Endothelial cell of umbilical vein (primary cell): ENCODE results near the gene CASP7. TPM values are rescaled to one million over a fixed set of nuclear protein-coding genes. Genes with fewer than 3 reads are reported as not detected.

Source experiments
- BruUV-seq: library from RNA; stranded (reverse); fragments of 400-500 nt; replicated peaks from 2 replicates; lab custom pipeline; 2021; lab: Mats Ljungman, UMichigan
- CTCF ChIA-PET: fragments of 300-600, 350-600 bp; sonication (Branson Sonifier 250); formaldehyde crosslinking; loops from one replicate; lab custom pipeline; 2021; ENCODE audit warnings: antibody characterized with exemption, inconsistent platforms; lab: Charles Lee
- POLR2A ChIA-PET: fragments of 300-600, 350-600 bp; sonication (Branson Sonifier 250); formaldehyde crosslinking; loops from one replicate; lab custom pipeline; 2021; ENCODE audit warnings: antibody characterized with exemption, inconsistent platforms; lab: Charles Lee
- DNase-seq: peaks from one replicate; pipeline ENCODE4 v3.0.0-alpha.2; 2011; ENCODE audit warnings: low read depth, low spot score
- FAIRE-seq: peaks from 2 replicates; lab custom pipeline; 2011; peaks lifted over from hg19 to GRCh38; lab: Jason Lieb, UNC
- H2AFZ ChIP-seq: 2 replicates; pipeline ENCODE4 v1.6.0; 2012; ENCODE audit warnings: low read depth, low read length, control low read depth, inconsistent platforms
- H3K27ac ChIP-seq: 2 replicates; pipeline ENCODE4 v1.5.1; 2011; ENCODE audit warnings: low read depth, mild to moderate bottlenecking, control low read depth, low read length, moderate library complexity; ENCODE audit not compliant: insufficient read depth
- H3K27me3 ChIP-seq, 2 experiments: 2 replicates each; pipeline versions ENCODE4 v1.6.0 to v1.6.1; 2011; ENCODE audit warnings: low read length in 2 of 2, mixed read lengths in 1 of 2; ENCODE audit not compliant: control insufficient read depth in 2 of 2, insufficient read depth in 2 of 2
- H3K36me3 ChIP-seq, 2 experiments: 2 replicates in 1 of 2; 3 replicates in 1 of 2; pipeline ENCODE4 v1.5.1; 2011; ENCODE audit warnings: low read length in 2 of 2, mild to moderate bottlenecking in 1 of 2, moderate library complexity in 1 of 2; ENCODE audit not compliant: control insufficient read depth in 2 of 2, insufficient read depth in 2 of 2; ENCODE audit errors: extremely low read depth in 1 of 2
- H3K4me1 ChIP-seq: 3 replicates; pipeline ENCODE4 v1.5.1; 2011; ENCODE audit warnings: mild to moderate bottlenecking, low read length; ENCODE audit not compliant: control insufficient read depth, insufficient read depth; ENCODE audit errors: extremely low read depth
- H3K4me2 ChIP-seq: 2 replicates; pipeline ENCODE4 v1.6.1; 2011; ENCODE audit warnings: low read length, control low read depth, mixed read lengths; ENCODE audit not compliant: insufficient read depth
- H3K4me3 ChIP-seq, 3 experiments: fragments of 200-600 bp in 1 of 3; sonication (generic), shearing (Covaris generic) in 1 of 3; replicated peaks in 1 of 3; 2 replicates each; pipeline ENCODE4 v1.5.1; 2011 to 2016; ENCODE audit warnings: control low read depth in 3 of 3, low read length in 3 of 3, mild to moderate bottlenecking in 2 of 3, inconsistent platforms in 1 of 3, low read depth in 1 of 3, moderate library complexity in 1 of 3; ENCODE audit not compliant: insufficient read depth in 1 of 3
- H3K79me2 ChIP-seq: 2 replicates; pipeline ENCODE4 v1.6.0; 2012; ENCODE audit warnings: low read length, inconsistent platforms; ENCODE audit not compliant: control insufficient read depth, insufficient read depth
- H3K9ac ChIP-seq: replicated peaks from 2 replicates; pipeline ENCODE3; 2011; ENCODE audit warnings: low read length, control low read depth; ENCODE audit not compliant: insufficient read depth; ENCODE audit errors: extremely low read depth
- H3K9me1 ChIP-seq: replicated peaks from 3 replicates; pipeline ENCODE4 v1.6.0; 2011; ENCODE audit warnings: mild to moderate bottlenecking, low read length; ENCODE audit not compliant: control insufficient read depth, insufficient read depth; ENCODE audit errors: extremely low read depth
- H3K9me3 ChIP-seq: replicated peaks from 2 replicates; pipeline ENCODE4 v1.5.1; 2012; ENCODE audit warnings: low read length, inconsistent platforms; ENCODE audit not compliant: control insufficient read depth, insufficient read depth
- H4K20me1 ChIP-seq: replicated peaks from 2 replicates; pipeline ENCODE3; 2011; ENCODE audit warnings: mild to moderate bottlenecking, low read length; ENCODE audit not compliant: control insufficient read depth, insufficient read depth; ENCODE audit errors: extremely low read depth
- CTCF ChIP-seq, 2 donors: IDR thresholded peaks; 1 replicate in 1 of 2; 2 replicates in 1 of 2; pipeline ENCODE4 v1.5.1; 2011; ENCODE audit warnings: low read length in 2 of 2, mild to moderate bottlenecking in 2 of 2, moderate library complexity in 2 of 2, control low read depth in 1 of 2, inconsistent platforms in 1 of 2, low read depth in 1 of 2; ENCODE audit not compliant: insufficient read depth in 1 of 2; ENCODE audit errors: extremely low read depth in 1 of 2
- EZH2 ChIP-seq: IDR thresholded peaks from 2 replicates; pipeline ENCODE4 v1.6.1; 2012; ENCODE audit warnings: borderline replicate concordance, low read depth, mild to moderate bottlenecking, moderate library complexity, low read length, inconsistent platforms; ENCODE audit not compliant: severe bottlenecking
- FOS ChIP-seq: IDR thresholded peaks from 2 replicates; pipeline ENCODE4 v1.6.1; 2011; ENCODE audit warnings: mild to moderate bottlenecking, low read length, moderate library complexity, borderline replicate concordance; ENCODE audit not compliant: insufficient read depth
- GATA2 ChIP-seq: IDR thresholded peaks from 2 replicates; pipeline ENCODE4 v1.7.0; 2011; ENCODE audit warnings: low read depth, mild to moderate bottlenecking, moderate library complexity, mixed read lengths, low read length; ENCODE audit not compliant: insufficient read length, insufficient read depth
- JUN ChIP-seq: IDR thresholded peaks from 2 replicates; pipeline ENCODE4 v1.6.1; 2011; ENCODE audit warnings: borderline replicate concordance, low read depth; ENCODE audit not compliant: insufficient read length, insufficient read depth
- MAX ChIP-seq: IDR thresholded peaks from 2 replicates; pipeline ENCODE4 v1.6.1; 2011; ENCODE audit not compliant: insufficient read depth, insufficient read length
- MYC ChIP-seq: IDR thresholded peaks from one replicate; pipeline ENCODE4 v1.6.1; 2011; ENCODE audit warnings: mild to moderate bottlenecking, low read depth, low read length
- POLR2A ChIP-seq: IDR thresholded peaks from 2 replicates; pipeline ENCODE4 v1.6.1; 2012; ENCODE audit warnings: low read depth, mild to moderate bottlenecking, control low read depth, low read length
- POLR2AphosphoS5 ChIP-seq: IDR thresholded peaks from 2 replicates; pipeline ENCODE4 v1.6.1; 2012; ENCODE audit warnings: low read depth, mild to moderate bottlenecking, control low read depth, low read length, moderate library complexity; ENCODE audit not compliant: insufficient read depth
- dilution Hi-C: fragments of 300-500 bp; cut with MboI; formaldehyde crosslinking; loops from one replicate; pipeline ENCODE4 v1.15.0; 2019; ENCODE audit warnings: low sequenced_read_pairs; ENCODE audit not compliant: extremely low pct_ligation_motif_present
- intact Hi-C: fragments of 100-400 bp; cut with micrococcal nuclease; formaldehyde crosslinking; loops from one replicate; pipeline ENCODE4 v1.10.0; 2022
- polyA plus RNA-seq, 4 experiments: library from polyadenylated mRNA; depleted of rRNA in 3 of 4; stranded (reverse) in 3 of 4; unstranded in 1 of 4; fragments of >200 nt; gene quantifications; 2 replicates each; pipeline versions ENCODE4 v1.2.1 to v1.2.3, GENCODE V29; 2011 to 2012; ENCODE audit warnings: missing spikeins in 1 of 4
- total RNA-seq: library from RNA; stranded (reverse); gene quantifications from 2 replicates; pipeline ENCODE4 v1.2.3, GENCODE V29; 2021

The CASP7 gene
- total and polyA plus RNA-seq, 2 donors (not counting 3 experiments of a cell fraction or from before 2014, with no cell fraction given): 14.6 to 54.3 TPM

GRCh38 chr10:113743594-113743993 lies 63.9 kb downstream of the CASP7 start:
- no peaks in the 10 kb centered on the region for H3K4me1 ChIP-seq
- no peaks in the 10 kb centered on the region for H3K36me3 ChIP-seq
- no peak overlapping the region for H3K4me2 ChIP-seq
- no peak overlapping the region for H2AFZ ChIP-seq
- ChIA-PET POLR2A (no interaction called here), CTCF (no interaction called here)
- no peak for DNase-seq
- H3K9me1 ChIP-seq: no peaks in the 10 kb centered on the region
- no TSS peak for BruUV-seq
- H3K27me3 ChIP-seq: no peaks in the 10 kb centered on the region
- H4K20me1 ChIP-seq: no peaks in the 10 kb centered on the region
- H3K9me3 ChIP-seq: no peaks in the 10 kb centered on the region
- no peak overlapping the region for H3K9ac ChIP-seq
- H3K79me2 ChIP-seq: no peaks in the 10 kb centered on the region
- H3K27ac ChIP-seq: no peak overlapping the region
- no peak for FAIRE-seq
- TF ChIP-seq JUN (no peak), MAX (no peak), POLR2AphosphoS5 (no peak), CTCF (IDR thresholded peaks at IDR 0.05; ENCODE audit: extremely low read depth in 1 of 2, insufficient read depth in 1 of 2, low read depth in 1 of 2, low read length in 2 of 2) (no peak), GATA2 (no peak), MYC (no peak), POLR2A (no peak), FOS (no peak), EZH2 (no peak)
- H3K4me3 ChIP-seq: no peak overlapping the region
- intact Hi-C loops (no loop called here), dilution Hi-C loops (no loop called here)
